PFSK-1 (cell line): Measurements from ENCODE around the gene STK11.

Source experiments
- FOXP2 ChIP-seq: optimal IDR thresholded peaks from 2 replicates; pipeline ENCODE3; 2011; ENCODE audit warnings: borderline replicate concordance, control low read depth, inconsistent platforms; ENCODE audit not compliant: insufficient read depth; ENCODE audit errors: extremely low read length, extremely low read depth
- POLR2AphosphoS5 ChIP-seq: IDR thresholded peaks from 2 replicates; pipeline ENCODE4 v1.6.1; 2012; ENCODE audit warnings: low read depth, mild to moderate bottlenecking, control low read depth, low read length, moderate library complexity
- REST ChIP-seq, 2 experiments: IDR thresholded peaks; 2 replicates each; pipeline versions ENCODE4 v1.6.1 to v1.8.0; 2011 to 2012; ENCODE audit warnings: low read depth in 2 of 2, low read length in 2 of 2, control low read depth in 1 of 2, inconsistent platforms in 1 of 2, mild to moderate bottlenecking in 1 of 2, moderate library complexity in 1 of 2; ENCODE audit not compliant: insufficient read depth in 1 of 2
- SIN3A ChIP-seq: IDR thresholded peaks from 2 replicates; pipeline ENCODE4 v1.6.1; 2012; ENCODE audit warnings: mild to moderate bottlenecking, low read length, moderate library complexity, borderline replicate concordance; ENCODE audit not compliant: insufficient read depth
- TAF1 ChIP-seq: IDR thresholded peaks from 2 replicates; pipeline ENCODE4 v1.6.1; 2012; ENCODE audit warnings: low read length, control low read depth, borderline replicate concordance; ENCODE audit not compliant: insufficient read depth

The STK11 gene

GRCh38 chr19:1269065-1269477 is 63.5 kb downstream of the STK11 start, which contains the start of gene CIRBP:
Gene CIRBP, plus strand, starts transcription at chr19:1269332. Its CDS starts 1,602 bp downstream, at chr19:1270934.
- TF ChIP-seq POLR2AphosphoS5: peak; percentile 98
- TF ChIP-seq FOXP2: no peak
- peak; percentile 93; the same call in 1 of the 2 replicates for TF ChIP-seq TAF1
- peak in 1 of 2 experiments; percentile 30; a peak in 1 of 4 replicates for TF ChIP-seq REST (IDR thresholded peaks at IDR 0.05; ENCODE audit: insufficient read depth in 1 of 2, low read depth in 2 of 2, low read length in 2 of 2)
- TF ChIP-seq SIN3A: peak; percentile 17; the same call in 1 of the 2 replicates

GRCh38 chr19:1269478-1270212 is 64.1 kb downstream of the STK11 start:
- TF ChIP-seq TAF1 (peak; percentile 31; the same call in 1 of the 2 replicates), POLR2AphosphoS5 (peak; percentile 90), FOXP2 (no peak), SIN3A (peak; percentile 34; the same call in 1 of the 2 replicates), REST (IDR thresholded peaks at IDR 0.05; ENCODE audit: insufficient read depth in 1 of 2, low read depth in 2 of 2, low read length in 2 of 2) (no peak; a peak in 1 of 4 replicates)

GRCh38 chr19:1270213-1270853 is 64.8 kb downstream of the STK11 start:
- TF ChIP-seq REST (IDR thresholded peaks at IDR 0.05; ENCODE audit: insufficient read depth in 1 of 2, low read depth in 2 of 2, low read length in 2 of 2) (no peak), POLR2AphosphoS5 (0 out of 2 replicates have a peak, but pooled peaks have one; percentile 12), SIN3A (no peak), FOXP2 (no peak), TAF1 (no peak)

GRCh38 chr19:1270854-1271527 is 65.4 kb downstream of the STK11 start:
- TF ChIP-seq SIN3A (no peak), POLR2AphosphoS5 (peak; percentile 12; the same call in 1 of the 2 replicates)

GRCh38 chr19:1271528-1272422 is 66.2 kb downstream of the STK11 start:
- TF ChIP-seq TAF1: no peak
- TF ChIP-seq FOXP2: no peak
- TF ChIP-seq SIN3A: no peak
- TF ChIP-seq POLR2AphosphoS5: no peak
- TF ChIP-seq REST (IDR thresholded peaks at IDR 0.05; ENCODE audit: insufficient read depth in 1 of 2, low read depth in 2 of 2, low read length in 2 of 2): no peak
